ENCODE measurements around the gene FOXS1.
"Not testable (repeated sequence)": the region's sequence is repeated elsewhere in the genome, so short reads cannot be mapped to it uniquely, and the experiment has no call there.

Gene FOXS1

GRCh38 chr20:31840906-31841816 lies 4.2 kb downstream of the FOXS1 start:
- no peak for DNase-seq (ENCODE audit: low read depth in 4 of 4, low spot score in 1 of 4)

- no peak for DNase-seq (ENCODE audit: low read depth in 4 of 4, low spot score in 1 of 4)
These were observed 5.5 kb downstream of the FOXS1 start for GRCh38 chr20:31839782-31840487.

- no peak for DNase-seq (ENCODE audit: low read depth in 4 of 4, low spot score in 1 of 4)
These were observed 6.6 kb downstream of the FOXS1 start for GRCh38 chr20:31838646-31839292.

GRCh38 chr20:31837896-31838397 lies 7.5 kb downstream of the FOXS1 start:
- DNase-seq (ENCODE audit: low read depth in 4 of 4, low spot score in 1 of 4) = no peak

GRCh38 chr20:31836853-31837608 lies 8.4 kb downstream of the FOXS1 start:
- DNase-seq (ENCODE audit: low read depth in 4 of 4, low spot score in 1 of 4) = no peak

GRCh38 chr20:31835977-31836852 lies 9.2 kb downstream of the FOXS1 start:
- no peak for DNase-seq (ENCODE audit: low read depth in 4 of 4, low spot score in 1 of 4)

- DNase-seq (ENCODE audit: low read depth in 4 of 4, low spot score in 1 of 4) = no peak
These were observed 9.8 kb downstream of the FOXS1 start for GRCh38 chr20:31835554-31835953.

- DNase-seq (ENCODE audit: low read depth in 4 of 4, low spot score in 1 of 4) = no peak
These were observed 11.4 kb downstream of the FOXS1 start for GRCh38 chr20:31833931-31834521.

GRCh38 chr20:31833130-31833930 lies 12.1 kb downstream of the FOXS1 start:
- DNase-seq (ENCODE audit: low read depth in 4 of 4, low spot score in 1 of 4) = peak; percentile 29 to 57 (median 44)

- DNase-seq (ENCODE audit: low read depth in 4 of 4, low spot score in 1 of 4) = no peak
These were observed 13.6 kb downstream of the FOXS1 start for GRCh38 chr20:31831771-31832306.

GRCh38 chr20:31831211-31831610 lies 14.2 kb downstream of the FOXS1 start:
- DNase-seq (ENCODE audit: low read depth in 4 of 4, low spot score in 1 of 4) = no peak

GRCh38 chr20:31830406-31830981 lies 14.9 kb downstream of the FOXS1 start:
- DNase-seq (ENCODE audit: low read depth in 4 of 4, low spot score in 1 of 4) = no peak

- no peak for DNase-seq (ENCODE audit: low read depth in 4 of 4, low spot score in 1 of 4)
These were observed 15.7 kb downstream of the FOXS1 start for GRCh38 chr20:31829731-31830130.

- not testable (repeated sequence) for DNase-seq (ENCODE audit: low read depth in 4 of 4, low spot score in 1 of 4)
These were observed 17.4 kb downstream of the FOXS1 start for GRCh38 chr20:31828016-31828415.

GRCh38 chr20:31827059-31827458 lies 18.3 kb downstream of the FOXS1 start:
- DNase-seq (ENCODE audit: low read depth in 4 of 4, low spot score in 1 of 4) = no peak

- DNase-seq (ENCODE audit: low read depth in 4 of 4, low spot score in 1 of 4) = no peak
These were observed 19.3 kb downstream of the FOXS1 start for GRCh38 chr20:31826074-31826473.

- no peak for DNase-seq (ENCODE audit: low read depth in 4 of 4, low spot score in 1 of 4)
These were observed 20.7 kb downstream of the FOXS1 start for GRCh38 chr20:31824554-31825313.
